GM04503 (cell line): ENCODE data around the gene KRTAP4-9.
"Not testable (repeated sequence)": the region's sequence is repeated elsewhere in the genome, so short reads cannot be mapped to it uniquely, and the experiment has no call there.

Experiments used
- DNase-seq: peaks from one replicate; pipeline ENCODE4 v3.0.0-alpha.2; 2012; ENCODE audit warnings: low read depth

KRTAP4-9 gene

GRCh38 chr17:41098042-41098441 lies 7.1 kb upstream of the KRTAP4-9 start, which contains the start of gene KRTAP4-8:
Gene KRTAP4-8, minus strand, starts transcription at chr17:41098142. Its CDS starts 58 bp downstream, at chr17:41098084.
- DNase-seq = no peak

DNA sequence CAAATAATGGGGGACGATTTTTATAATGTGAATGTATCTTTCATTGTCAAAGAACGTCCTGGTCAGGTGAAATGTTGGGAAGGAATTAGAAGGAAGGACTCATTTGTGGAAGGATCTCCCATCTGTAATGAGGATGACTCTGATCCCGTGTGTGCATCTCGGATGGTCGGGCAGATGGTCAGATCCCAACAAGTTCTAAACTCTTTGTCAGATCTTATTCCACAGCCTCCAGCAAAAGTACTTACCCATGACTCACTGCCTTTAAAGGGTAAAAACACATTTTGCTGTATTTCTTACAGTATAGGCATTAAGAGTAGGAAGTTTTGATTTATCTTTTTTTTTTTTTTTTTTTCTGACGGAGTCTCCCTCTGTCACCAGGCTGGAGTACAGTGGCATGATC lies 6.7 kb upstream of the KRTAP4-9 start:
- no peak for DNase-seq

DNA sequence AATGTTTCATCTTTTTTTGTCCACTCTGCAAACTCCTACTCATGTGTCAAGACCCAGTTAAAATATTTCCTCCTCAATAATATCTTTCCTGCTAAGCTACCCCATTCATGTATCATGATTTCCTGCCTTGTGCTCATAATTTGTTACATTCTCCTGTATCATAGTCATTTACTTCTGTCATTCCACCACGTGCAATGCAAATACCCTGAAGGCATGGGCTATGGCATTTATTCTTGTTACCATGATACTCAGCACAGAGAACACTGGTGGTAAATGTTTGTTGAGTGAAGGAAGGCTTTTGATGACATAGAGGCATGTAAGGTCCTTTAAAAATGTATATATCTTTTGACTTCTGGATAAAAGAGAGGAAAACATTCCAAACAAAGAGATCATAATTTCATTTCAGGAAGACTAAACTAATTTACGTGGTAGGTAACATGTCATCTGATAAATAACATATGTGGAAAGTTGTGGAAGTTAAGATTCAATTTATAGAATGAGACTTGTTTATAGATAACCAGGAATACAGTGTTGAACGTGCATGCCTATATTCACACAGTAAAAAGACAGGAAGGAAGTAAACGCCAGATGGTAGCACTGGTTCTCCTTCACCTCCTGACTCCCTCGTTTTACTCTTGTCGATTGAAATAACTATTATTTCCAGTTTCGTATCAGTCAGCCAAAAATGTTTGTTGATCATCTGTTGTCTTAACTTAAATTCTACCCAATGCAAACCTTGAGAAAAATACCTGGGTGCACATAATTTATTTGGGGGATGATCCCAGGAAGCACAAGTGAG lies 5.3 kb upstream of the KRTAP4-9 start:
- DNase-seq = peak; percentile 73

DNA sequence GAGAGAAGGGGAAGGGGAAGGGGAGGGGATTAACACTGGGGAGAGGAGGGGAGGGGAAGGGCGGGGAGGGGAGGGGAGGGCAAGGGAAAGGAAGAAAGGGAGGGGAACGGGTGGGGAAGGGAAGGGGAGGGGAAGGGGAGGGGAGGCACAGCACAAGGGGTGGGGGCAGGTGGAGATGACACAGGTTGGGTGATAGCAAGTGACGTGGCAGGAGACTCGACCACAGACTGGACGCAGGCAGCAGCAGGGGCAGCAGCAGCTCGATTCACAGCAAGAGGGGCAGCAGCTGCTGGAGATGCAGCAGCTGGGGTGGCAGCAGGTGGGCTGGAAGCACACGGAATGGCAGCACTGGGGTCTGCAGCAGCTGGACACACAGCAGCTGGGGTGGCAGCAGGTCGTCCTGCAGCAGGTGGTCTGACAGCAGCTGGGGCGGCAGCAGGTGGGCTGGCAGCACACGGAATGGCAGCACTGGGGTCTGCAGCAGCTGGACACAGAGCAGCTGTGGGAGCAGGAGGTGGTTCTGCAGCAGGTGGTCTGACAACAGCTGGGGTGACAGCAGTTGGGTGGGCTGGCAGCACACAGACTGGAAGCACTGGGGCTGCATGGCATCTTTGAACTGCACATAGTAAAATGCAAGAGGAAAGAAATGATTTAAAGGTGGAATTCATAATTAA lies 3.5 kb upstream of the KRTAP4-9 start, which contains the start of gene KRTAP4-16:
KRTAP4-16 (minus strand) TSS at position 624 of the 674 bp plus-strand sequence; CDS start at position 624, 0 bp downstream.
- no peak for DNase-seq

DNA sequence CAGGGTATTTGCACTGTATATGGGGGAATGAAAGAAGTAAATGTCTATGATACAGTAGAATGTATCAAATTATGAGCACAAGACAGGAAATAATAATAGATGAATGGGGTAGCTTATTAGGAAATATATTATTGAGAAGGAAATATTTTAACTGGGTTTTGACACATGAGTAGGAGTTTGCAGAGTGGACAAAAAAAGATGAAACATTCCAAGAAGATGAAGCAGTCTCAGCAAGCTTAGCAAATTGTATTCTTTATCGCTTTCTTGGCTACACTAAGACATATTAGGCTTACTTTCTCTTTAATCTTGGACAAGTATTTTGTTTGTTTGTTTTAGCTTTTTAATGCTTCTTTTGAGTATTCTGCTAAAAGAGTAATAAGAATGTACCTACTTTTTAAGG lies 1.3 kb upstream of the KRTAP4-9 start:
- no peak for DNase-seq

DNA sequence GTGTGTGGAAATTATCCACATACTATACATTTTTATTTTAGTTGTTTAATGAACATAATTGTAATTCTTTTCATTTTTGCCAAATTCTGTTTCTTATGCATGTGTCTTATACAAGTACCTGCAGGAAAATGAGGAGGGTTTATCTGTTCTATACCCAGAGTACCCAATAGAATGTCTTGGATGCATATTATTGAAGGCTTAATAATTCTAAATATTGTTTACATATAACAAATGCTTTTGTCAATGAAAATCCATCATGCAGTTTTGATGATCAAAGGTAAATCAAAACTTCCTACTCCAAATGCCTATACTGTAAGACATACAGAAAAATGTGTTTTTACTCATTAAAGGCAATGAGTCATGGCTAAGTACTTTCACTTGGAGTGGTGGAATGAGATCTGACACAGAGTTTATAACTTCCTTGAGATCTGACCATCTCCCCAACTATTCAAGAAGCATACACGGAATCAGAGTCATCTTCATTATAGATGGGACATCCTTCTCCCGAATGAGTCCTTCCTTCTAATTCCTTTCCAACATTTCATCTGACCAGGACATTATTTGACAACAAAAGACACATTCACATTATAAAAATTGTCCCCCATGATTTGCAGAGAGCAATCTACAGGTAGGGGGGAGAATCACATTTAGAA lies 677 bp upstream of the KRTAP4-9 start:
- DNase-seq = not testable (repeated sequence)

GRCh38 chr17:41107941-41108450 lies 2.8 kb downstream of the KRTAP4-9 start:
- DNase-seq = peak; percentile 35

DNA sequence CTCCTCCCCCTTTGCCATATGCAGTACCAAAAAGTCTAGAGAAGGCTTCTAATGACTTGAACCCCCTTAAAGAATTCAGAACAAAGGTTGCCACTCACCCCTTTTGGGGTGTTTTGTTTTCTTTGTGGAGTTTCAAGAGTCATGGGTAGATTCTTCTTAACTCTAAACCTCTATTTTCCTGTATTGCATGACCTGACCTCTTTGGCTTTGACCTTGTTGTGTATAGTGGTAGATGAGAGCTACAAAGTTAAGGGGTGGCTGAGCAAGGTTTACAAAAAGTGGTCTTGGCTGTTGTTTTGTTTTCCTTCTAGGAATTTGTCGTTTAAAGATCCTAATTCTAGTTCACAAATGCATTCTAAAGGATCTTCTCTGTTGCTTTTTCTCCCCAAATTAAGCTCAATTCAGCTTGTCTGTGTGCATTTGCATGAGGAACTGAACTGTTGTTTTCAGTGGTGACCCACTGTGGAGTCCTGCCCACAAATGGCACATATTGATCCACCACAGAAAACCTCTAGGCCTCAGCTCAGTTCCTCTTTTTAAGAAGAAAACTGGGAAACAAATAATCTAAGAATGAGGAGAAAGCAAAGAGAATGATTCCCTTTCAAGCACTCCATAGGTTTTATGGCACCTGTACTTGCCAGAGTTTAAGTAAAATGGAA lies 3.7 kb downstream of the KRTAP4-9 start:
- not testable (repeated sequence) for DNase-seq

GRCh38 chr17:41111151-41111885 lies 6.1 kb downstream of the KRTAP4-9 start:
- no peak for DNase-seq

DNA sequence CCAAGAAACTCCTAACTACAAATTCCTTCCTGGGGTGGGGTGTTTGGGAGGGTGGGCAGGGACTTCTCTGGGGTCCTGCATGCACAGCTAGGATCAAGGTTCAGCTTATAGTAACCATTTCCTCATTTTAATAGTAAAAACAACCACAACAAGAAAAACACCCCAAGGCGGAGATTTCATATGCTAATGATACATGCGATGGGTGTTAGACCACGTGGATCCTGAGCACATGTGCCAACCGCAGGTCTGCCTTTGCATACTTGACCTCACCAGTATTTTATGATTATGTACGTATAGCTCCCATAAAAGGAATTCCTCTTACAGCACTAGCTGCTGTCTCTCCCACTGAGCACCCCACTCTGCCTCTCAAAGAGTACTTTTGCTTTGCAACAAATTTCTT lies 11.1 kb downstream of the KRTAP4-9 start:
- no peak for DNase-seq

- DNase-seq = not testable (repeated sequence)
Observed at GRCh38 chr17:41117846-41118386, 12.7 kb downstream of the KRTAP4-9 start, which contains the start of gene KRTAP4-11. Gene KRTAP4-11, minus strand, starts transcription at chr17:41118373. Its CDS starts 58 bp downstream, at chr17:41118315.

GRCh38 chr17:41118721-41119120 lies 13.5 kb downstream of the KRTAP4-9 start:
- DNase-seq = no peak

- DNase-seq = not testable (repeated sequence)
Observed at GRCh38 chr17:41119696-41120690, 14.8 kb downstream of the KRTAP4-9 start.

DNA sequence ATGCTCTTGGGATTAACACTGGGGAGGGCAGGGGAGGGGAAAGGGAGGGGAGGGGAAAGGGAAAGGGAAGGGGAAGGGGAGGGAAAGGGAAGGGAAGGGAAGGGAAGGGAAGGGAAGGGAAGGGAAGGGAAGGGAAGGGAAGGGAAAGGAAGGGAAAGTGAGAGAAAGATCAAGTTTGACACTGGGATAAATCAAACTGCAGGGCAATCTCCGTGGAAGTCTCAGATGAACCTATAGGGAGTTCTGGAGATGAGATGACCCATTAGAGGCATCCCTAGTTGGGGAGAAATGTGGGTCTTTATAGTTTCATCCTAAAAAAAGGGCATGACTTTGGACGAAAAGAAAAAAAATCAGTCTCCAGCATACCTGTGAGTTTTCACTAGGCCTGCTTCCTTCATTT lies 16.6 kb downstream of the KRTAP4-9 start:
- DNase-seq = no peak

- DNase-seq = not testable (repeated sequence)
Observed at GRCh38 chr17:41123292-41123990, 18.3 kb downstream of the KRTAP4-9 start.

DNA sequence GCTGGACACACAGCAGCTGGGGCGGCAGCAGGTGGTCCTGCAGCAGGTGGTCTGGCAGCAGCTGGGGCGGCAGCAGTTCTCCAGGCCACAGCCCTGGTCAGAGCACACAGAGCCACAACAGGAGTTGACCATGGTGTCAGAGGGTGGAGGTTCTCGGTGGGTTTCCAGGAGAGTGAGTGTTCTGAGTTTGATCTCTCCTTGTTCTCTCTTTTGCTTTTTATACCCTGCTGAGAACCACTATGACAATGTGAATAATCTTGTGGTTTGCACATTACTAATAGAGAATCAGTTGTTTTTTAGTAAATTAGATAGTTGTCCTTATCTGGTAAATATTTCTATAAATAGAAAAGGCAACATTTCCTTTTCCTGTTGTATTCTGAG lies 18.8 kb downstream of the KRTAP4-9 start, which contains the start of gene KRTAP4-12:
KRTAP4-12 (minus strand) TSS at position 192 of the 381 bp plus-strand sequence; CDS start at position 132, 60 bp downstream.
- DNase-seq = not testable (repeated sequence)

- DNase-seq = no peak
Observed at GRCh38 chr17:41125064-41125463, 19.9 kb downstream of the KRTAP4-9 start.

- no peak for DNase-seq
Observed at GRCh38 chr17:41126412-41126811, 21.2 kb downstream of the KRTAP4-9 start.

DNA sequence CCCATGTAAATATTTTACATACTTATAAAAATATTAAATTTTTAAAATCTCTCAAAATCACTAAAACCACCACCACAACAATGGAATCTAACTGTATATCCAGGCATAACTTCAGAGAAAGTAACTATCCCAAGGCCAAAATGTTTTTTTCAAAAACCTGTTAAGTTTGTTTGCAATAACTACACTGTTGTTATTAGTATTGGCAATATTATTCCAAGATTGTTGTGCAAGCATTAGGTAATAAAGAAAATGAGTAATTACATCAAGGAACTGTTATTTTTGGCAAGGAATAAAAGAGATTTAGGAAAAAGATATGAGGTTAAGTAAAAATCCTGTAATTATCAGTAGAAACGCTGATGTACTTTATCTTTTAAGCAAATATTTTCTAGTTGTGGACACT lies 22.2 kb downstream of the KRTAP4-9 start:
- no peak for DNase-seq
